WTC11 (cell line): ENCODE measurements around the gene TRAF3IP3. TPM values are rescaled to one million over a fixed set of nuclear protein-coding genes. Genes with fewer than 3 reads are reported as not detected.

Experiments
- ATAC-seq: fragments of 200-7000 bp; cut with Tn5 transposase; 2 replicates; pipeline ENCODE4 v1.10.0; 2021; ENCODE audit warnings: mild to moderate bottlenecking, moderate library complexity
- CTCF ChIA-PET: fragments of 300-600 bp; sonication (Branson Sonifier 250); formaldehyde crosslinking; loops from one replicate; lab custom pipeline; 2021; ENCODE audit warnings: antibody characterized with exemption; lab: Charles Lee
- POLR2A ChIA-PET: fragments of 350-600 bp; sonication (Branson Sonifier 250); formaldehyde crosslinking; loops from one replicate; lab custom pipeline; 2021; ENCODE audit warnings: antibody characterized with exemption; lab: Charles Lee
- DNase-seq: peaks from one replicate; pipeline ENCODE4 v3.0.0; 2021; ENCODE audit warnings: low spot score
- H3K27ac Mint-ChIP-seq: 2 replicates; pipeline ENCODE4 v1.8.0; 2021; ENCODE audit warnings: mixed read lengths
- H3K27me3 Mint-ChIP-seq: 2 replicates; pipeline ENCODE4 v1.8.0; 2021; ENCODE audit warnings: low read depth, mild to moderate bottlenecking, moderate library complexity, mixed read lengths
- H3K36me3 Mint-ChIP-seq: 2 replicates; pipeline ENCODE4 v1.8.0; 2021; ENCODE audit warnings: mixed read lengths
- H3K4me1 Mint-ChIP-seq: 2 replicates; pipeline ENCODE4 v1.8.0; 2022; ENCODE audit warnings: mixed read lengths
- H3K4me3 Mint-ChIP-seq: 2 replicates; pipeline ENCODE4 v1.8.0; 2021; ENCODE audit warnings: mild to moderate bottlenecking, moderate library complexity, mixed read lengths
- H3K9me3 Mint-ChIP-seq: 2 replicates; pipeline ENCODE4 v1.8.0; 2021; ENCODE audit warnings: mixed read lengths
- ARID4B ChIP-seq: sonication (generic); formaldehyde crosslinking; IDR thresholded peaks from 2 replicates; pipeline ENCODE4 v1.8.0; 2023; ENCODE audit warnings: missing genetic modification reagents, mild to moderate bottlenecking, borderline replicate concordance
- ESRRA ChIP-seq: sonication (generic); formaldehyde crosslinking; IDR thresholded peaks from 2 replicates; pipeline ENCODE4 v1.8.1; 2022; ENCODE audit warnings: mild to moderate bottlenecking, missing genetic modification reagents, borderline replicate concordance
- ETV6 ChIP-seq: sonication (generic); formaldehyde crosslinking; IDR thresholded peaks from 2 replicates; pipeline ENCODE4 v1.8.1; 2022; ENCODE audit warnings: mild to moderate bottlenecking, missing genetic modification reagents
- FOXP1 ChIP-seq: sonication (generic); formaldehyde crosslinking; IDR thresholded peaks from 2 replicates; pipeline ENCODE4 v1.8.0; 2022; ENCODE audit warnings: missing genetic modification reagents, mild to moderate bottlenecking, moderate library complexity, borderline replicate concordance
- KAT7 ChIP-seq: sonication (generic); formaldehyde crosslinking; IDR thresholded peaks from 2 replicates; pipeline ENCODE4 v1.8.1; 2023; ENCODE audit warnings: missing genetic modification reagents, mild to moderate bottlenecking, borderline replicate concordance
- MAX ChIP-seq: sonication (generic); formaldehyde crosslinking; IDR thresholded peaks from 2 replicates; pipeline ENCODE4 v1.8.0; 2022; ENCODE audit warnings: mild to moderate bottlenecking, missing genetic modification reagents
- MYBL2 ChIP-seq: sonication (generic); formaldehyde crosslinking; IDR thresholded peaks from 2 replicates; pipeline ENCODE4 v1.8.1; 2023; ENCODE audit warnings: mild to moderate bottlenecking, moderate library complexity, missing genetic modification reagents
- NFYB ChIP-seq: sonication (generic); formaldehyde crosslinking; conservative IDR thresholded peaks from 2 replicates; pipeline ENCODE4 v1.8.0; 2022; ENCODE audit warnings: low read depth, missing genetic modification reagents
- SMAD3 ChIP-seq: sonication (generic); formaldehyde crosslinking; IDR thresholded peaks from 2 replicates; pipeline ENCODE4 v1.8.0; 2022; ENCODE audit warnings: missing genetic modification reagents, mild to moderate bottlenecking, borderline replicate concordance
- SP1 ChIP-seq: sonication (generic); formaldehyde crosslinking; conservative IDR thresholded peaks from 2 replicates; pipeline ENCODE4 v1.8.1; 2022; ENCODE audit warnings: missing genetic modification reagents
- TEAD1 ChIP-seq: sonication (generic); formaldehyde crosslinking; IDR thresholded peaks from 2 replicates; pipeline ENCODE4 v1.8.0; 2022; ENCODE audit warnings: mild to moderate bottlenecking, missing genetic modification reagents
- ZNF263 ChIP-seq: sonication (generic); formaldehyde crosslinking; IDR thresholded peaks from 2 replicates; pipeline ENCODE4 v1.8.1; 2022; ENCODE audit warnings: low read depth, mild to moderate bottlenecking, moderate library complexity, missing genetic modification reagents
- ZNF532 ChIP-seq: fragments of 250-450 bp; sonication (Bioruptor Pico); IDR thresholded peaks from 2 replicates; pipeline ENCODE4 v1.9.0; 2021; ENCODE audit warnings: mild to moderate bottlenecking, borderline replicate concordance
- total RNA-seq: library from RNA; stranded (reverse); gene quantifications from 3 replicates; pipeline ENCODE4 v1.2.3, GENCODE V29; 2021
- TF ChIP-seq, protein P1 (sequence below): sonication (generic); formaldehyde crosslinking; IDR thresholded peaks from 2 replicates; pipeline ENCODE4 v1.8.1; 2022; ENCODE audit warnings: low read depth, missing genetic modification reagents, borderline replicate concordance
- TF ChIP-seq, protein P2 (sequence below): sonication (generic); formaldehyde crosslinking; IDR thresholded peaks from 2 replicates; pipeline ENCODE4 v1.8.1; 2023; ENCODE audit warnings: mild to moderate bottlenecking, missing genetic modification reagents

TRAF3IP3 gene
- total RNA-seq, 1 experiment from 2014 or later: 0.74 TPM

DNA sequence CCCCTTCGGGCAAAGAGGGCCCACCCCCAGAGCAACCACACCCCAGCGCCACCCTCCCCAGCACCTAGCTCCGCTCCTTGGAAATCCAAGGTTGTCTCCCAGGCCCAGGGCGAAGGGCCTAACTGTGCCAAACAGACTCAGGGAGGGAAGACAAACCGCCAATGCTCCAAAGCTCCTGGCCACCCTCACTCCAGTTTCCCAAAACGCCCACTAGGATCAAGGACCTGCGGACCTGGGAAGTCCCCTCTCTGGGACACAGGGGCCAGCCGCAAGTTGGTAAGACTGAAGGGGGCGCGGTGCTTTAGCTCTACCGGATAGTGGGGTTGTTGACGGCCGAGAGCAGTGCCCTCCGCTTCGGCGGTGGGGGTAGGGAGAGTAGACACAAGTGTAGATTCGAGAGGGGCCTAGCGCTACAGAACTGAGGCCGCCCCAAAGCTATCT is 49.5 kb downstream of the TRAF3IP3 start (continued):
- no peak for TF ChIP-seq ZNF532 (CRISPR knock-in tag)

- Mint-ChIP-seq H3K36me3 (no peaks in the 10 kb centered on the region), H3K27ac (peak within 1 kb of the TSS; percentile 99)
- peak; percentile 98 for DNase-seq
- TF ChIP-seq MYBL2 (CRISPR knock-in tag) (0 out of 2 replicates have a peak, but pooled peaks have one; percentile 46), ESRRA (no peak), ARID4B (CRISPR knock-in tag) (peak; percentile 58; the same call in 1 of the 2 replicates), TEAD1 (no peak), ZNF263 (CRISPR knock-in tag) (no peak), MAX (CRISPR knock-in tag) (peak; percentile 54; the same call in 1 of the 2 replicates), KAT7 (0 out of 2 replicates have a peak, but pooled peaks have one; percentile 36), SP1 (peak; percentile 87), SMAD3 (CRISPR knock-in tag) (0 out of 2 replicates have a peak, but pooled peaks have one; percentile 21), NFYB (peak; percentile 60), FOXP1 (0 out of 2 replicates have a peak, but pooled peaks have one; percentile 11), ETV6 (CRISPR knock-in tag) (peak; percentile 69; the same call in 1 of the 2 replicates)
- TF ChIP-seq, protein P1, sequence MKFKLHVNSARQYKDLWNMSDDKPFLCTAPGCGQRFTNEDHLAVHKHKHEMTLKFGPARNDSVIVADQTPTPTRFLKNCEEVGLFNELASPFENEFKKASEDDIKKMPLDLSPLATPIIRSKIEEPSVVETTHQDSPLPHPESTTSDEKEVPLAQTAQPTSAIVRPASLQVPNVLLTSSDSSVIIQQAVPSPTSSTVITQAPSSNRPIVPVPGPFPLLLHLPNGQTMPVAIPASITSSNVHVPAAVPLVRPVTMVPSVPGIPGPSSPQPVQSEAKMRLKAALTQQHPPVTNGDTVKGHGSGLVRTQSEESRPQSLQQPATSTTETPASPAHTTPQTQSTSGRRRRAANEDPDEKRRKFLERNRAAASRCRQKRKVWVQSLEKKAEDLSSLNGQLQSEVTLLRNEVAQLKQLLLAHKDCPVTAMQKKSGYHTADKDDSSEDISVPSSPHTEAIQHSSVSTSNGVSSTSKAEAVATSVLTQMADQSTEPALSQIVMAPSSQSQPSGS (CRISPR knock-in tag): no peak
- TF ChIP-seq, protein P2, sequence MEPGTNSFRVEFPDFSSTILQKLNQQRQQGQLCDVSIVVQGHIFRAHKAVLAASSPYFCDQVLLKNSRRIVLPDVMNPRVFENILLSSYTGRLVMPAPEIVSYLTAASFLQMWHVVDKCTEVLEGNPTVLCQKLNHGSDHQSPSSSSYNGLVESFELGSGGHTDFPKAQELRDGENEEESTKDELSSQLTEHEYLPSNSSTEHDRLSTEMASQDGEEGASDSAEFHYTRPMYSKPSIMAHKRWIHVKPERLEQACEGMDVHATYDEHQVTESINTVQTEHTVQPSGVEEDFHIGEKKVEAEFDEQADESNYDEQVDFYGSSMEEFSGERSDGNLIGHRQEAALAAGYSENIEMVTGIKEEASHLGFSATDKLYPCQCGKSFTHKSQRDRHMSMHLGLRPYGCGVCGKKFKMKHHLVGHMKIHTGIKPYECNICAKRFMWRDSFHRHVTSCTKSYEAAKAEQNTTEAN (CRISPR knock-in tag): 0 out of 2 replicates have a peak, but pooled peaks have one; percentile 15
- TF ChIP-seq, all 79 proteins: peak for 10
- Mint-ChIP-seq H3K4me3 (peak within 1 kb of the TSS; percentile 98), H3K27me3 (no peaks in the 10 kb centered on the region; the same call in none of the 2 replicates), H3K4me1 (peaks cover 17% of the 10 kb centered on the region), H3K9me3 (no peaks in the 10 kb centered on the region)
- ATAC-seq: peak; percentile 93
- POLR2A ChIA-PET: interaction anchor here (0.6 to 1.7 kb wide), 6 partner anchors 10 to 1493 kb away, joined by 3 to 10 read pairs (median 4); partner anchors contain the start of genes C1orf74 and UTP25
- CTCF ChIA-PET: interaction anchor here (0.7 to 2.2 kb wide), 11 partner anchors 9 to 568 kb away, joined by 3 to 20 read pairs (median 4); partner anchors contain the start of genes C1orf74 and UTP25
Observed at GRCh38 chr1:209805875-209806760, 50.3 kb downstream of the TRAF3IP3 start, which contains the start of gene IRF6. TSS of gene IRF6 (minus strand) at chr1:209806142. CDS start at chr1:209801413, 4,729 bp downstream.
